ENCODE data around the gene CDC42BPA.

DNA sequence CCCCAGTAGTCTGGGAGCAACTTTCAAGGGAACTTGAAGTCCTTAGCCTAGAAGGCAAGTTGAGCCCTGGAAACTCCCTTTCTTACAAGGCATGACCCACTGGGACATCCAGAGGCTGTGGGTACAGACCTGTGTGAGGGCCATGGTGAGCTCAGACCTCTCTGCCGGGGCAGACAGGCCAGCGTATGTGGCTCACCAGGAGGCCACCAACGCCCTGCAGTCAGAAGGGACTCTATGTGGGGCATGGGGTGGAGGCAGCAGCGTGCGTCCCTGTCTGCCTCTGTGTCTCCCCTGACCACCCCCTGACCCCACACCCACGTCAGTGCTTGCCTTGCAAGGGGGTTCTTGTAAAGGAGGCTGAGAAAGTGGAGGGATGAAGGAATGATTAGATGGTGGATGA is 367.4 kb downstream of the CDC42BPA start:
- TF ChIP-seq JUND (IDR thresholded peaks at IDR 0.05) (no peak), RAD21 (IDR thresholded peaks at IDR 0.05; ENCODE audit: low read length) (no peak), RFX5 (IDR thresholded peaks at IDR 0.05; ENCODE audit: low read length) (no peak), GABPA (IDR thresholded peaks at IDR 0.05; ENCODE audit: low read depth) (no peak), EP300 (IDR thresholded peaks at IDR 0.05; ENCODE audit: borderline replicate concordance in 1 of 2, low read depth in 1 of 2, low read length in 1 of 2) (no peak), MAX (IDR thresholded peaks at IDR 0.05; ENCODE audit: low read depth) (no peak), POLR2AphosphoS5 (IDR thresholded peaks at IDR 0.05; ENCODE audit: low read depth, low read length) (no peak)
- TF ChIP-seq, protein P1, sequence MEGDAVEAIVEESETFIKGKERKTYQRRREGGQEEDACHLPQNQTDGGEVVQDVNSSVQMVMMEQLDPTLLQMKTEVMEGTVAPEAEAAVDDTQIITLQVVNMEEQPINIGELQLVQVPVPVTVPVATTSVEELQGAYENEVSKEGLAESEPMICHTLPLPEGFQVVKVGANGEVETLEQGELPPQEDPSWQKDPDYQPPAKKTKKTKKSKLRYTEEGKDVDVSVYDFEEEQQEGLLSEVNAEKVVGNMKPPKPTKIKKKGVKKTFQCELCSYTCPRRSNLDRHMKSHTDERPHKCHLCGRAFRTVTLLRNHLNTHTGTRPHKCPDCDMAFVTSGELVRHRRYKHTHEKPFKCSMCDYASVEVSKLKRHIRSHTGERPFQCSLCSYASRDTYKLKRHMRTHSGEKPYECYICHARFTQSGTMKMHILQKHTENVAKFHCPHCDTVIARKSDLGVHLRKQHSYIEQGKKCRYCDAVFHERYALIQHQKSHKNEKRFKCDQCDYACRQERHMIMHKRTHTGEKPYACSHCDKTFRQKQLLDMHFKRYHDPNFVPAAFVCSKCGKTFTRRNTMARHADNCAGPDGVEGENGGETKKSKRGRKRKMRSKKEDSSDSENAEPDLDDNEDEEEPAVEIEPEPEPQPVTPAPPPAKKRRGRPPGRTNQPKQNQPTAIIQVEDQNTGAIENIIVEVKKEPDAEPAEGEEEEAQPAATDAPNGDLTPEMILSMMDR (IDR thresholded peaks at IDR 0.05), result no peak
